ENCODE measurements around the gene TRAF2. TPM values are rescaled to one million over a fixed set of nuclear protein-coding genes. Genes with fewer than 3 reads are reported as not detected.
"Not testable (repeated sequence)": the region's sequence is repeated elsewhere in the genome, so short reads cannot be mapped to it uniquely, and the experiment has no call there.

The TRAF2 gene
- total RNA-seq, 1 donor from 2014 or later = 7.4 TPM

- ATAC-seq = no peak
- DNase-seq (ENCODE audit: low spot score) = no peak
Observed at GRCh38 chr9:136876476-136876875, 9.8 kb upstream of the TRAF2 start.

GRCh38 chr9:136880651-136881050 is 5.7 kb upstream of the TRAF2 start:
- ATAC-seq = no peak
- DNase-seq (ENCODE audit: low spot score) = no peak

GRCh38 chr9:136881691-136882108 is 4.6 kb upstream of the TRAF2 start:
- DNase-seq (ENCODE audit: low spot score) = no peak
- no peak for ATAC-seq

- DNase-seq (ENCODE audit: low spot score) (peak; percentile 82), ATAC-seq (peak; percentile 53)
Observed at GRCh38 chr9:136882109-136882946, 4.0 kb upstream of the TRAF2 start.

- not testable (repeated sequence) for DNase-seq (ENCODE audit: low spot score)
- ATAC-seq = peak; percentile 3
Observed at GRCh38 chr9:136882947-136883283, 3.4 kb upstream of the TRAF2 start.

DNA sequence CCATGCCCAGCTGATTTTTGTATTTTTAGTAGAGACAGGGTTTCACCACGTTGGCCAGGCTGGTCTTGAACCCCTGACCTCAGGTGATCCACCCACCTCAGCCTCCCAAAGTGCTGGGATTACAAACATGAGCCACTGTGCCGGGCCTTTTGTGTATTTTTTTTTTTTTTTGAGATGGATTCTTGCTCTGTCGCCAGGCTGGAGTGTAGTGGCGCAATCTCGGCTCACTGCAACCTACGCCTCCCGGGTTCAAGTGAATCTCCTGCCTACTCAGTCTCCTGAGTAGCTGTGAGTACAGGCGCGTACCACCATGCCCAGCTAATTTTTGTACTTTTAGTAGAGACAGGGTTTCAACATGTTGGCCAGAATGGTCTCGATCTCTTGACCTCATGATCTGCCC is 2.6 kb upstream of the TRAF2 start:
- not testable (repeated sequence) for DNase-seq (ENCODE audit: low spot score); ATAC-seq

DNA sequence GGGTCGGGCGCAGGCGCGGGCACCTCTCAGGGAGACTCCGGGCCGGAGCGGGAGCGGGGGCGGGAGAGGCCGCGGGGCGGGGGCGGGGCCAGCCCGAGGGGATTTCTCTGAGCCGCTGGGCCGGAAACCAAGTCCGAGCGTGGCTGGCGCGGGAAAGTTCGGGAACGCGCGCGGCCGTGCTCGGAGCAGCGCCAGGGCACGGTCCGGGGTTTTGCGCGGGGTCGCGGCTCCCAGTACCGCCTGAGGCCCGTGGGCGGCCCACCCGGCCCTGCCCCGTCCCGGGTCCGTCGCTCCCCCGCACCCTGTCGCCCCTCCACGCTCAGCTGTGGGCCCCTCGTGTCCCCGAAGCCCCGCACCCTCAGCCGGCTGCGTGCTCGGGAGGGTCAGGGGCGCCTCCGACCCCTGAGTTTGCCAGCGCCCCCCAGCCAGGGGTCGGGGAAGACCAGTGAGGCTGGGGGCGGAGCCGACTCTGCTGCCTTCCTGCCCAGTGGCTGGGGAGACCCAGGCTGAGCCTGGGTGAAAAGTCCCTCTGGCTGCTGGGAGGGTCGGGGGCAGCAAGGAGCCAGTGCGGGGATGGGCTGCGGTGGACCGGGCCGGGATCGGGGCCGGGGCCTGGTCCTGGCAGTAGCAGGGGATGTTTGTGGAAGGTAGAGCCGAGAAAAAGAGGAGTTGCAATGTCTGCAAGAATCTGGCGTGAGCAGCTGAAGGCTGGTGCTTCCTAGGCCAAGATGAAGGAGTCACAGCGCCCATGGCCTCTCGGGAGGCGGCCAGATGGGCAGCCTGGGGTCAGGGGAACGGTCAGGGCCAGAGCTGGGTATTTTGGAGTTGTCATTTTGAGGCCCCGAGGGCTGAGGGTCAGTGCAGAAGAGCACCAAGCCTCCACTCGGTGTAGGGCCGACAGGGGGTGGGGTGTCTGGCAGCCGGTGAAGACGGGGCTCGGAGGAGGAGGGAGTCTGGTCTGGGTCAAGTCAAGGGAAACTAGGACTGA is 588 bp downstream of the TRAF2 start:
- DNase-seq (ENCODE audit: low spot score) = no peak
- peak; percentile 40 for ATAC-seq

DNA sequence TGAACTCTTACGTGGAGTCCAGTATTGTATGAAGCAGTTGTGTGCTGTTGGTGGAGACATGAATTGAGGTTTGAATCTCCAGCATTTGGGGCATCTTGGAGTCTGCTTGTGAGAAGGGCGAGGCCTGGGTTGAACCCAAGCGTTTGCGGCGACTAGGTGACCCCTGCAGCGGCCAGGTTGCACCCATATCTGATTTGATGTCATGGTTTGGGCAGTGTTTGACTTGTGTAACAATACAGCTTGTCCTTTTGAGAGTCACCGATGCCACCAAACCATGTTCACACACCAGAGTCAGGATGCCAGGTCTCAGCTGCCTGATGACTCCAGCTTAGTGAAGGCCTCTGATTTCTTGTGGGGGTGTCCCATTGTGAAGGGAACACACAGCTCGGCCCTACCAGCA is 2.1 kb downstream of the TRAF2 start:
- ATAC-seq (peak; percentile 28), DNase-seq (ENCODE audit: low spot score) (peak; percentile 70)

- DNase-seq (ENCODE audit: low spot score) (no peak), ATAC-seq (no peak)
Observed at GRCh38 chr9:136889858-136890257, 3.5 kb downstream of the TRAF2 start.

DNA sequence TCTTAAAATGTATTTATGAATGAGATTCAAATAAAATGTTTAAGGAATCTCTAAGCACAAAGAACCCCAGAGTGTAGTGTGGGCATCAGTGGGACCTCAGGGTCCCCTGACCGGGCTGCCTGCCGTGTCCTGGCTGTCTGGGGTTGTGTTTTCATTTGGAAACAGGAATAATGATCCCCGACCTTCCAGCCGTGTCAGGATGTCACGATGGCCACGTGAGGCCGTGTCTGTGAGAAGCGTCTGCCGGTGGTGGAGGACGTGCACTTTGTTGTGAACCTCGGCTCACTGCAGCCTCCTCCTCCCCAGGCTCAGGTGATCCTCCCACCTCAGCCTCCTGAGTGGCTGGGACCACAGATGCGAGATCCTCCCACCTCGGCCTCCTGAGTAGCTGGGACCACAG is 4.3 kb downstream of the TRAF2 start:
- ATAC-seq = no peak
- DNase-seq (ENCODE audit: low spot score) = no peak

DNA sequence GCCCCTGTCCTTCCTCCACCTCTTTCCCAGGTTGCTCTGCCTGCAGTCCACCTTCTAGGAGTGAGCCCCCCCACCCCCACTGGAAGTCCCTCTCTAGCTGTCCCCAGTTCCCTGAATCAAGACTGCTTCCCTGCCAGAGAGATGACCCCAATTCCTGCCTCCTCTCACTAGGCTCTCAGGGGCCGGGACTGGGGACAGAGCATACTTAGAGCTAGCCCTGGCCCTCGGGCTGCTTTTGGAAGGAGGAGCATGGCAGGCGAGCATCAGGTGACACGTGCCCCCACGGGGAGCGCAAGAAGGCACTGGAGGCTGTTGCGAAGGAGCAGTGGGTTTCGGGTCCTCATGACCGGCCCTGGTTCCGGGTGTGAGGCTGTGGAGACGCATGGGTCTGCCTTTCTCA is 9.7 kb downstream of the TRAF2 start:
- ATAC-seq = no peak
- no peak for DNase-seq (ENCODE audit: low spot score)

DNA sequence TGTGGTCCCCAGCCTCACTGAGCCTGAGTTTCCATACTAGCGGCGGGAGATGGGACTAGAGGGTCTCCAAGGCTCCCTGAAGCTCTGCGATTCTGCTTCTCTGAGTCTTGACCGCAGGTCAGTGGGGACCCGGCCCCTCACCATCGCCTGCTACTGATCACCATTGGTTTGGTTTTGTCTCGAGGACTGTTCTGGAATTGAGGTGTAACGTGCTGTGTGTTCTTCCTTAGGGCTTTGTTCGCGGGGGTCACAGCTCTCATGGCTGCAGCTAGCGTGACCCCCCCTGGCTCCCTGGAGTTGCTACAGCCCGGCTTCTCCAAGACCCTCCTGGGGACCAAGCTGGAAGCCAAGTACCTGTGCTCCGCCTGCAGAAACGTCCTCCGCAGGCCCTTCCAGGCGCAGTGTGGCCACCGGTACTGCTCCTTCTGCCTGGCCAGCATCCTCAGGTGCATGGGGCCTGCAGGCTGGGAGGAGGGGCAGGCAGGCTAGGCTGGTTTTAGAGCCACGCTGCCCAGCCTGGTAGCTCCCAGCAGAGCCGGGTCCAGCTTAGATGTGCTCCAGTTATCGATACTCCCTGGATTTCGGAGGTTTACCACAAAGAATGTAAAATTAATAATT is 12.3 kb downstream of the TRAF2 start:
- ATAC-seq (no peak), DNase-seq (ENCODE audit: low spot score) (no peak)

GRCh38 chr9:136899196-136899595 is 12.9 kb downstream of the TRAF2 start:
- DNase-seq (ENCODE audit: low spot score) (no peak), ATAC-seq (no peak)

DNA sequence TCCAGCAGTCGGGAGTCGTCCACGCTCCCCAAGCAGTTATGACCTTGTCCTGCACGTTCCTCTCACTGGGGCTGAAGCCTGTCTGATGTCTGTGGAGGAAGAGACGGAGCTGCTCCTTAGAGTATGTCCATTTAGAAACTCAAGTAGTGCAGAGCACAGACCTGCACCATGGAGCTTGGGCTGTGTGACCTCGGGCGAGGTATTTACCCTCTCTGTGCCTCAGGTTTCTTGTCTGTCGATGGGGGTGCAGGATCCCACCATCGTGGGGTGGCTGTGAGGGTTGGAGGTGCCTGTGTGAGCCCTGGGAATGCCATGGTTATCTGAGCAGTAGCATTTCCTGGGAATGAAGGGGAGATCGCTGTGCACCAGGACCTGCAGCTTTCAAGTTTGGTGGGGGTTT is 14.2 kb downstream of the TRAF2 start:
- ATAC-seq (no peak), DNase-seq (ENCODE audit: low spot score) (no peak)

GRCh38 chr9:136900988-136901515 is 14.7 kb downstream of the TRAF2 start:
- DNase-seq (ENCODE audit: low spot score) (no peak), ATAC-seq (no peak)

DNA sequence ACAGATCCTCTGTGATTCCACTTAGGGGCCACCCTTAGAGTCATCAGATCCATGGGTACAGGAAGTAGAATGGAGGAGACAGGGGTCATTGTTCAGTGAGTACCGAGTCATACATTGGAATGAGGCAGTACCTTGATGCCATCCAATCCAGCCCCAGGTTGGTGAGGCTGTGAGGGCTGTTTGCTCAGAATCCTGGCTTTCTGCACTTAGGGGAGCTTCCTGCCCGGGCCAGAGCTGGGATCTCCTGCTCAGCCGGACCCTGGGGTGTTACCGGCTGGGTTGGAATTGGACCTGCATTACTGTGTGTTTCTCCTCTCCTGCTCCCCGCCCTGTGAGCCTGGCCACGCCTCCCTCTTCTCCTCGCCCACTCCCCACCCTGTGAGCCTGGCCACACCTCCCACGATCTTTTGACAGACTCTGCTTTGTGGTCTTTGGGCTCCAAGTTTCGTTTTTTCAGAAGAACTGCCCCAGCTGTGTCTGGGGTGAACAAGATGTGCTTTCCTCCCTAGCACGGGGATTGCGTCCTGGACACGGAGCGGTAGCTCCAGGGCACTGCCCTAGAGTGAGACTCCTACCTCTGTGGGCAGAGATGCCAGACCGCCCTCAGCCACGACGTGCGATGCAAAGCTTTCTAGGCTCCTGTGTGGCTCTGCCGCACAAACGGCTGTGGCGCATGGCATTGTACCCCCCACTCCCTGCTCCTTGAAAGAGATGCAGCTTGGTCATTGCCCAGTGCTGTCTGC is 15.4 kb downstream of the TRAF2 start:
- DNase-seq (ENCODE audit: low spot score) (no peak), ATAC-seq (peak; percentile 54)

GRCh38 chr9:136902259-136902821 is 16.0 kb downstream of the TRAF2 start:
- peak; percentile 89 for ATAC-seq
- peak; percentile 87 for DNase-seq (ENCODE audit: low spot score)

DNA sequence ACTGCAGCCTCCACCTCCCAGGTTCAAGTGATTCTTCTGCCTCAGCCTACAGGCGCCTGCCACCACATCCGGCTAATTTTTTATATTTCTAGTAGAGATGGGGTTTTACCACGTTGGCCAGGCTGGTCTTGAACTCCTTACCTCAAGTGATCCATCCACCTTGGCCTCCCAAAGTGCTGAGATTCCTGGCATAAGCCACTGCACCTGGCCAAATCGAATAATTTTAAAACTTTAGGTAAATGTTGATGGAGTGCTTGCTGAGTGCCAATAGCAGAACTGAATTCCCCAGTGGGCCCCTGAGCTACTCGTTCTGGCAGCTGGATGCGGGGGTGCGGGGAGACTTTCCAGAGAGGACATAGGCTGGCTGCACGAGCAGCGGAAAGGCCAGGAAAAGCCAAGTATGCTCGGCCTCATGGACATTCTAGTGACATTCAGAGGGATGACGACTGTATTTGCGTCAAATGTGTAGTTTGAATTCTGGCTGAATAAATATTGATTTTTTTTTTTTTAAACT is 16.8 kb downstream of the TRAF2 start:
- DNase-seq (ENCODE audit: low spot score) (no peak), ATAC-seq (peak; percentile 36)

DNA sequence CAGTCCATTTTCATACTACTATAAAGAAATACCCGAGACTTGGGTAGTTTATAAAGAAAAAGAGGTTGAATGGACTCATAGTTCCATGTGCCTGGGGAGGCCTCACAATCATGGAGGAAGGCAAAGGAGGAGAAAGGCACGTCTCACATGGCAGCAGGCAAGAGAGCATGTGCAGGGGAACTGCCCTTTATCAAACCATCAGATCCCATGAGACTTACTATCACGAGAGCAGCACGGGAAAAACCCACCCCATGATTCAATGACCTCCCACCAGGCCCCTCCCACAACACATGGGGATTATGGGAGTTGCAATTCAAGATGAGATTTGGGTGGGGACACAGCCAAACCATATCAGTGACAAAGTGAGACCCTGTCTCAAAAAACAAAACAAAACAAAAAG is 19.9 kb downstream of the TRAF2 start:
- ATAC-seq (no peak), DNase-seq (ENCODE audit: low spot score) (no peak)

All from left lobe of liver (tissue), 2 donors.